ENCODE measurements around the gene RBBP7. TPM values are rescaled to one million over a fixed set of nuclear protein-coding genes. Genes with fewer than 3 reads are reported as not detected.

The RBBP7 gene
- total RNA-seq, 1 donor from 2014 or later = 77.4 TPM

GRCh38 chrX:16822723-16823122 is 47.4 kb downstream of the RBBP7 start:
- no peak for FAIRE-seq
- no peaks in the 10 kb centered on the region for H3K36me3 ChIP-seq (ENCODE audit: control insufficient read depth, insufficient read depth, low read length)
- peak; percentile 73 for DNase-seq (ENCODE audit: low read depth)
- H3K27me3 ChIP-seq (ENCODE audit: control insufficient read depth, insufficient read depth, low read length) = no peaks in the 10 kb centered on the region
- no peak for TF ChIP-seq CTCF (IDR thresholded peaks at IDR 0.05; ENCODE audit: insufficient read depth, low read length, severe bottlenecking)
- H3K4me3 ChIP-seq (ENCODE audit: low read depth, low read length) = no peak overlapping the region

GRCh38 chrX:16819634-16820033 is 50.5 kb downstream of the RBBP7 start:
- no peak for FAIRE-seq

GRCh38 chrX:16814597-16814996 is 55.6 kb downstream of the RBBP7 start:
- DNase-seq (ENCODE audit: low read depth) (no peak), FAIRE-seq (no peak)
- TF ChIP-seq CTCF (IDR thresholded peaks at IDR 0.05; ENCODE audit: insufficient read depth, low read length, severe bottlenecking) = no peak

More at GRCh38 chrX:16819634-16820033, 50.5 kb downstream of the RBBP7 start:
- Histone ChIP-seq H3K36me3 (ENCODE audit: control insufficient read depth, insufficient read depth, low read length) (no peaks in the 10 kb centered on the region), H3K4me3 (ENCODE audit: low read depth, low read length) (no peak overlapping the region), H3K27me3 (ENCODE audit: control insufficient read depth, insufficient read depth, low read length) (no peaks in the 10 kb centered on the region)
- TF ChIP-seq CTCF (IDR thresholded peaks at IDR 0.05; ENCODE audit: insufficient read depth, low read length, severe bottlenecking) = no peak
- DNase-seq (ENCODE audit: low read depth) = no peak

GRCh38 chrX:16807976-16808542 is 62.1 kb downstream of the RBBP7 start:
- H3K4me3 ChIP-seq (ENCODE audit: low read depth, low read length) = no peak overlapping the region
- no peaks in the 10 kb centered on the region for H3K36me3 ChIP-seq (ENCODE audit: control insufficient read depth, insufficient read depth, low read length)
- H3K27me3 ChIP-seq (ENCODE audit: control insufficient read depth, insufficient read depth, low read length) = no peaks in the 10 kb centered on the region
- no peak for TF ChIP-seq CTCF (IDR thresholded peaks at IDR 0.05; ENCODE audit: insufficient read depth, low read length, severe bottlenecking)
- FAIRE-seq (no peak), DNase-seq (ENCODE audit: low read depth) (peak; percentile 62)

More at GRCh38 chrX:16814597-16814996, 55.6 kb downstream of the RBBP7 start:
- H3K4me3 ChIP-seq (ENCODE audit: low read depth, low read length) = no peak overlapping the region
- no peaks in the 10 kb centered on the region for H3K27me3 ChIP-seq (ENCODE audit: control insufficient read depth, insufficient read depth, low read length)
- no peaks in the 10 kb centered on the region for H3K36me3 ChIP-seq (ENCODE audit: control insufficient read depth, insufficient read depth, low read length)

GRCh38 chrX:16807548-16807947 is 62.6 kb downstream of the RBBP7 start:
- H3K4me3 ChIP-seq (ENCODE audit: low read depth, low read length) = no peak overlapping the region
- H3K36me3 ChIP-seq (ENCODE audit: control insufficient read depth, insufficient read depth, low read length) = no peaks in the 10 kb centered on the region
- no peak for TF ChIP-seq CTCF (IDR thresholded peaks at IDR 0.05; ENCODE audit: insufficient read depth, low read length, severe bottlenecking)
- no peak for FAIRE-seq
- no peaks in the 10 kb centered on the region for H3K27me3 ChIP-seq (ENCODE audit: control insufficient read depth, insufficient read depth, low read length)
- DNase-seq (ENCODE audit: low read depth) = no peak

- H3K27me3 ChIP-seq (ENCODE audit: control insufficient read depth, insufficient read depth, low read length) = no peaks in the 10 kb centered on the region
- DNase-seq (ENCODE audit: low read depth) = no peak
- H3K4me3 ChIP-seq (ENCODE audit: low read depth, low read length) = no peak overlapping the region
- TF ChIP-seq CTCF (IDR thresholded peaks at IDR 0.05; ENCODE audit: insufficient read depth, low read length, severe bottlenecking) = no peak
- no peak for FAIRE-seq
- no peaks in the 10 kb centered on the region for H3K36me3 ChIP-seq (ENCODE audit: control insufficient read depth, insufficient read depth, low read length)
Observed at GRCh38 chrX:16804923-16805464, 65.2 kb downstream of the RBBP7 start.
